PFSK-1 (cell line): ENCODE measurements around the gene ARHGAP9.

Experiments
- FOXP2 ChIP-seq: optimal IDR thresholded peaks from 2 replicates; pipeline ENCODE3; 2011; ENCODE audit warnings: borderline replicate concordance, control low read depth, inconsistent platforms; ENCODE audit not compliant: insufficient read depth; ENCODE audit errors: extremely low read length, extremely low read depth
- POLR2AphosphoS5 ChIP-seq: IDR thresholded peaks from 2 replicates; pipeline ENCODE4 v1.6.1; 2012; ENCODE audit warnings: low read depth, mild to moderate bottlenecking, control low read depth, low read length, moderate library complexity
- REST ChIP-seq, 2 experiments: IDR thresholded peaks; 2 replicates each; pipeline versions ENCODE4 v1.6.1 to v1.8.0; 2011 to 2012; ENCODE audit warnings: low read depth in 2 of 2, low read length in 2 of 2, control low read depth in 1 of 2, inconsistent platforms in 1 of 2, mild to moderate bottlenecking in 1 of 2, moderate library complexity in 1 of 2; ENCODE audit not compliant: insufficient read depth in 1 of 2
- SIN3A ChIP-seq: IDR thresholded peaks from 2 replicates; pipeline ENCODE4 v1.6.1; 2012; ENCODE audit warnings: mild to moderate bottlenecking, low read length, moderate library complexity, borderline replicate concordance; ENCODE audit not compliant: insufficient read depth
- TAF1 ChIP-seq: IDR thresholded peaks from 2 replicates; pipeline ENCODE4 v1.6.1; 2012; ENCODE audit warnings: low read length, control low read depth, borderline replicate concordance; ENCODE audit not compliant: insufficient read depth

ARHGAP9 gene

GRCh38 chr12:57476162-57476992, 3.3 kb downstream of the ARHGAP9 start:
- TF ChIP-seq FOXP2 (no peak), TAF1 (no peak), SIN3A (no peak), POLR2AphosphoS5 (no peak), REST (IDR thresholded peaks at IDR 0.05; ENCODE audit: insufficient read depth in 1 of 2, low read depth in 2 of 2, low read length in 2 of 2) (no peak)

GRCh38 chr12:57475271-57476161, 4.2 kb downstream of the ARHGAP9 start:
- TF ChIP-seq SIN3A (no peak), TAF1 (no peak), REST (IDR thresholded peaks at IDR 0.05; ENCODE audit: insufficient read depth in 1 of 2, low read depth in 2 of 2, low read length in 2 of 2) (no peak), POLR2AphosphoS5 (no peak), FOXP2 (no peak)

GRCh38 chr12:57474862-57475261, 4.8 kb downstream of the ARHGAP9 start:
- no peak for TF ChIP-seq FOXP2
- no peak for TF ChIP-seq POLR2AphosphoS5
- no peak for TF ChIP-seq SIN3A

- TF ChIP-seq REST (IDR thresholded peaks at IDR 0.05; ENCODE audit: insufficient read depth in 1 of 2, low read depth in 2 of 2, low read length in 2 of 2) (no peak), POLR2AphosphoS5 (no peak), FOXP2 (no peak), TAF1 (no peak), SIN3A (no peak)
Observed at GRCh38 chr12:57474430-57474829, 5.2 kb downstream of the ARHGAP9 start.

- TF ChIP-seq FOXP2 (no peak), POLR2AphosphoS5 (no peak), REST (IDR thresholded peaks at IDR 0.05; ENCODE audit: insufficient read depth in 1 of 2, low read depth in 2 of 2, low read length in 2 of 2) (no peak), SIN3A (no peak), TAF1 (no peak)
Observed at GRCh38 chr12:57473886-57474285, 5.8 kb downstream of the ARHGAP9 start.
